Endodermal cell (in vitro differentiated cells): ENCODE results near the gene VSTM4. TPM values are rescaled to one million over a fixed set of nuclear protein-coding genes. Genes with fewer than 3 reads are reported as not detected.

Experiments used
- DNase-seq: peaks from one replicate; pipeline ENCODE4 v3.0.0-alpha.2; 2017
- H3K27ac ChIP-seq: 2 replicates; pipeline ENCODE4 v1.5.1; 2013; ENCODE audit warnings: mild to moderate bottlenecking, low read depth, low read length, moderate library complexity
- H3K27me3 ChIP-seq: 2 replicates; pipeline ENCODE4 v1.6.1; 2013; ENCODE audit warnings: mild to moderate bottlenecking, low read length, moderate library complexity; ENCODE audit not compliant: insufficient read depth, control insufficient read depth, poor library complexity, severe bottlenecking
- H3K36me3 ChIP-seq: 2 replicates; pipeline ENCODE4 v1.7.0; 2013; ENCODE audit warnings: mild to moderate bottlenecking, low read length, moderate library complexity; ENCODE audit not compliant: control insufficient read depth, insufficient read depth
- H3K4me1 ChIP-seq: one replicate; pipeline ENCODE4 v1.7.0; 2013; ENCODE audit warnings: low read length; ENCODE audit not compliant: control insufficient read depth, insufficient read depth
- H3K4me3 ChIP-seq: 2 replicates; pipeline ENCODE4 v1.5.1; 2013; ENCODE audit warnings: mild to moderate bottlenecking, low read length, moderate library complexity
- H3K9ac ChIP-seq: 2 replicates; pipeline ENCODE4 v1.6.1; 2013; ENCODE audit warnings: mild to moderate bottlenecking, low read length, moderate library complexity; ENCODE audit not compliant: poor library complexity, severe bottlenecking; ENCODE audit errors: extremely low read depth
- H3K9me3 ChIP-seq: 2 replicates; pipeline ENCODE4 v1.6.1; 2013; ENCODE audit warnings: mild to moderate bottlenecking, low read length, moderate library complexity; ENCODE audit not compliant: control insufficient read depth
- H3K27ac Mint-ChIP-seq: 2 replicates; pipeline ENCODE4 v1.8.0; 2020; ENCODE audit warnings: mixed read lengths
- H3K27me3 Mint-ChIP-seq: 2 replicates; pipeline ENCODE4 v1.8.0; 2021; ENCODE audit warnings: mild to moderate bottlenecking, mixed read lengths; ENCODE audit not compliant: insufficient read depth
- H3K36me3 Mint-ChIP-seq: 2 replicates; pipeline ENCODE4 v1.8.0; 2020; ENCODE audit warnings: low read depth, mixed read lengths
- H3K4me1 Mint-ChIP-seq: 2 replicates; pipeline ENCODE4 v1.8.0; 2020; ENCODE audit warnings: mixed read lengths
- H3K4me3 Mint-ChIP-seq: 2 replicates; pipeline ENCODE4 v1.8.0; 2020; ENCODE audit warnings: mild to moderate bottlenecking, moderate library complexity, mixed read lengths
- H3K9me3 Mint-ChIP-seq: 2 replicates; pipeline ENCODE4 v1.8.0; 2020; ENCODE audit warnings: mild to moderate bottlenecking, mixed read lengths
- CTCF ChIP-seq: fragments of 200-600 bp; sonication (generic); conservative IDR thresholded peaks from 2 replicates; pipeline ENCODE4 v1.5.0; 2021; ENCODE audit warnings: antibody characterized with exemption, mild to moderate bottlenecking
- WGBS, 2 experiments: methylation state at CpG; one replicate each; pipeline versions ENCODE4 v1.1.5 to v1.1.7; 2013; ENCODE audit warnings: missing lambda C conversion rate in 2 of 2, mixed read lengths in 1 of 2; ENCODE audit not compliant: insufficient coverage in 1 of 2, insufficient read length in 1 of 2; 5-methylcytosine and 5-hydroxymethylcytosine counted together
- total RNA-seq, 2 donors: library from RNA; stranded (reverse); fragmentation: NEBNext Ultra II Directional in 1 of 2; extraction: Animal tissue kit (Norgen Biotek cat#: 25700) in 1 of 2; gene quantifications; 2 replicates in 1 of 2; 3 replicates in 1 of 2; pipeline ENCODE4 v1.2.1, GENCODE V29; 2021

Gene VSTM4
- total RNA-seq, 2 donors from 2014 or later, result 0.51 to 0.77 TPM

- Histone ChIP-seq H3K9me3 (no peaks in the 10 kb centered on the region), H3K4me3 (no peak overlapping the region), H3K4me1 (no peaks in the 10 kb centered on the region), H3K27me3 (no peaks in the 10 kb centered on the region), H3K27ac (no peak overlapping the region), H3K36me3 (no peaks in the 10 kb centered on the region), H3K9ac (no peak overlapping the region)
- Mint-ChIP-seq H3K27me3 (no peaks in the 10 kb centered on the region), H3K4me3 (no peak overlapping the region), H3K4me1 (peaks cover 17% of the 10 kb centered on the region), H3K36me3 (no peaks in the 10 kb centered on the region), H3K27ac (no peak overlapping the region), H3K9me3 (no peaks in the 10 kb centered on the region)
- DNase-seq, result no peak
- no peak for TF ChIP-seq CTCF
- WGBS, 2 experiments, result 92 to 100% methylated on average over 7 to 11 of the region's 11 CpGs
Observed at GRCh38 chr10:49011756-49012155, 103.6 kb downstream of the VSTM4 start.

- no peaks in the 10 kb centered on the region for H3K27me3 ChIP-seq
- Mint-ChIP-seq H3K4me1 (peaks cover 17% of the 10 kb centered on the region), H3K4me3 (no peak overlapping the region), H3K36me3 (no peaks in the 10 kb centered on the region), H3K9me3 (no peaks in the 10 kb centered on the region), H3K27ac (no peak overlapping the region), H3K27me3 (no peaks in the 10 kb centered on the region)
- H3K36me3 ChIP-seq, result no peaks in the 10 kb centered on the region
- TF ChIP-seq CTCF, result no peak
- H3K9me3 ChIP-seq, result no peaks in the 10 kb centered on the region
- DNase-seq, result no peak
- H3K4me3 ChIP-seq, result no peak overlapping the region
- H3K4me1 ChIP-seq, result no peaks in the 10 kb centered on the region
- H3K27ac ChIP-seq, result no peak overlapping the region
- H3K9ac ChIP-seq, result no peak overlapping the region
- WGBS, 2 experiments, result 46 to 55% methylated on average over 4 of the region's 4 CpGs
Observed at GRCh38 chr10:49010865-49011264, 104.5 kb downstream of the VSTM4 start.

- Mint-ChIP-seq H3K27ac (no peak overlapping the region), H3K4me1 (peaks cover 17% of the 10 kb centered on the region), H3K36me3 (no peaks in the 10 kb centered on the region), H3K27me3 (no peaks in the 10 kb centered on the region), H3K9me3 (no peaks in the 10 kb centered on the region), H3K4me3 (no peak overlapping the region)
- no peak overlapping the region for H3K9ac ChIP-seq
- 69 to 100% methylated on average over 2 to 4 of the region's 4 CpGs for WGBS, 2 experiments
- H3K9me3 ChIP-seq, result no peaks in the 10 kb centered on the region
- no peak overlapping the region for H3K4me3 ChIP-seq
- H3K27me3 ChIP-seq, result no peaks in the 10 kb centered on the region
- H3K36me3 ChIP-seq, result no peaks in the 10 kb centered on the region
- H3K4me1 ChIP-seq, result no peaks in the 10 kb centered on the region
- TF ChIP-seq CTCF, result no peak
- peak; percentile 43 for DNase-seq
- H3K27ac ChIP-seq, result no peak overlapping the region
Observed at GRCh38 chr10:49010295-49010694, 105.0 kb downstream of the VSTM4 start.
